AG08395 (cell line): ENCODE data around the gene NRCAM.

Experiments
- DNase-seq: peaks from one replicate; pipeline ENCODE4 v3.0.0; 2012; ENCODE audit warnings: mixed read lengths, low spot score

Gene NRCAM

GRCh38 chr7:108308276-108308675 lies 148.0 kb downstream of the NRCAM start:
- DNase-seq, result no peak

- DNase-seq, result no peak
These were observed 148.6 kb downstream of the NRCAM start for GRCh38 chr7:108307595-108307994.

GRCh38 chr7:108307194-108307593 lies 149.0 kb downstream of the NRCAM start:
- no peak for DNase-seq

- DNase-seq, result no peak
These were observed 152.9 kb downstream of the NRCAM start for GRCh38 chr7:108303332-108303731.

- DNase-seq, result no peak
These were observed 154.8 kb downstream of the NRCAM start for GRCh38 chr7:108301387-108301786.

GRCh38 chr7:108299251-108299973 lies 156.8 kb downstream of the NRCAM start:
- DNase-seq, result no peak

- no peak for DNase-seq
These were observed 159.3 kb downstream of the NRCAM start for GRCh38 chr7:108296911-108297310.

- DNase-seq, result no peak
These were observed 161.6 kb downstream of the NRCAM start for GRCh38 chr7:108294595-108294994.

- DNase-seq, result no peak
These were observed 163.1 kb downstream of the NRCAM start for GRCh38 chr7:108293149-108293612.

GRCh38 chr7:108292541-108292940 lies 163.7 kb downstream of the NRCAM start:
- no peak for DNase-seq

GRCh38 chr7:108291791-108292440 lies 164.3 kb downstream of the NRCAM start:
- DNase-seq, result no peak

- DNase-seq, result no peak
These were observed 165.1 kb downstream of the NRCAM start for GRCh38 chr7:108291152-108291508.

- DNase-seq, result no peak
These were observed 165.6 kb downstream of the NRCAM start for GRCh38 chr7:108290459-108291151.

- no peak for DNase-seq
These were observed 166.4 kb downstream of the NRCAM start for GRCh38 chr7:108289852-108290251.

- no peak for DNase-seq
These were observed 168.4 kb downstream of the NRCAM start for GRCh38 chr7:108287857-108288256.

- DNase-seq, result no peak
These were observed 169.8 kb downstream of the NRCAM start for GRCh38 chr7:108286290-108286904.

- DNase-seq, result no peak
These were observed 170.5 kb downstream of the NRCAM start for GRCh38 chr7:108285778-108286177.

GRCh38 chr7:108285003-108285368 lies 171.2 kb downstream of the NRCAM start:
- DNase-seq, result no peak

- DNase-seq, result no peak
These were observed 171.8 kb downstream of the NRCAM start for GRCh38 chr7:108284349-108285002.

- no peak for DNase-seq
These were observed 173.0 kb downstream of the NRCAM start for GRCh38 chr7:108283252-108283651.

- no peak for DNase-seq
These were observed 173.7 kb downstream of the NRCAM start for GRCh38 chr7:108282427-108282996.

- DNase-seq, result no peak
These were observed 176.1 kb downstream of the NRCAM start for GRCh38 chr7:108280136-108280535.
